ENCODE data around the gene CFTR.

DNA sequence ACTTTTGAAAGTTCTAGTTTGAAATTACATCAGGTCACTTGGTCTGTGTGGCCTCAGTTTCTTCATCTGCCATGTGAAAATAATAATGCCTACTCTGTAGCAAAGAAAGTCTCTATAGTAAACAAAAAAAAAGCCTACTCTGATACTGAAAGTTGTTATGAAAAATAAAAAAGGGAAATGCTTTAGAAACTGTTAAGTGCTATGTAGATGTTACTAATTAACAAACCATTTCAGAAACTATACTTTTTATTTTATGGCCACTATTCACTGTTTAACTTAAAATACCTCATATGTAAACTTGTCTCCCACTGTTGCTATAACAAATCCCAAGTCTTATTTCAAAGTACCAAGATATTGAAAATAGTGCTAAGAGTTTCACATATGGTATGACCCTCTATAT, 50.6 kb downstream of the CFTR start:
- TF ChIP-seq, protein P1, sequence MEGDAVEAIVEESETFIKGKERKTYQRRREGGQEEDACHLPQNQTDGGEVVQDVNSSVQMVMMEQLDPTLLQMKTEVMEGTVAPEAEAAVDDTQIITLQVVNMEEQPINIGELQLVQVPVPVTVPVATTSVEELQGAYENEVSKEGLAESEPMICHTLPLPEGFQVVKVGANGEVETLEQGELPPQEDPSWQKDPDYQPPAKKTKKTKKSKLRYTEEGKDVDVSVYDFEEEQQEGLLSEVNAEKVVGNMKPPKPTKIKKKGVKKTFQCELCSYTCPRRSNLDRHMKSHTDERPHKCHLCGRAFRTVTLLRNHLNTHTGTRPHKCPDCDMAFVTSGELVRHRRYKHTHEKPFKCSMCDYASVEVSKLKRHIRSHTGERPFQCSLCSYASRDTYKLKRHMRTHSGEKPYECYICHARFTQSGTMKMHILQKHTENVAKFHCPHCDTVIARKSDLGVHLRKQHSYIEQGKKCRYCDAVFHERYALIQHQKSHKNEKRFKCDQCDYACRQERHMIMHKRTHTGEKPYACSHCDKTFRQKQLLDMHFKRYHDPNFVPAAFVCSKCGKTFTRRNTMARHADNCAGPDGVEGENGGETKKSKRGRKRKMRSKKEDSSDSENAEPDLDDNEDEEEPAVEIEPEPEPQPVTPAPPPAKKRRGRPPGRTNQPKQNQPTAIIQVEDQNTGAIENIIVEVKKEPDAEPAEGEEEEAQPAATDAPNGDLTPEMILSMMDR (IDR thresholded peaks at IDR 0.05) = no peak
- TF ChIP-seq POLR2A (IDR thresholded peaks at IDR 0.05) = no peak
